Measurements from ENCODE around the gene RREB1.

The RREB1 gene

GRCh38 chr6:7195339-7196018 is 87.7 kb downstream of the RREB1 start:
- H3K4me3 ChIP-seq (ENCODE audit: control insufficient read depth, low read depth, low read length) = no peak overlapping the region
- no peak for DNase-seq (ENCODE audit: low read depth)
- no peak for TF ChIP-seq CTCF (IDR thresholded peaks at IDR 0.05; ENCODE audit: control insufficient read depth, insufficient read depth, low read depth, low read length, missing control alignments)

GRCh38 chr6:7196019-7196402 is 88.2 kb downstream of the RREB1 start:
- TF ChIP-seq CTCF (IDR thresholded peaks at IDR 0.05; ENCODE audit: control insufficient read depth, insufficient read depth, low read depth, low read length, missing control alignments) = no peak
- H3K4me3 ChIP-seq (ENCODE audit: control insufficient read depth, low read depth, low read length) = no peak overlapping the region
- no peak for DNase-seq (ENCODE audit: low read depth)

- no peak overlapping the region for H3K4me3 ChIP-seq (ENCODE audit: control insufficient read depth, low read depth, low read length)
- TF ChIP-seq CTCF (IDR thresholded peaks at IDR 0.05; ENCODE audit: control insufficient read depth, insufficient read depth, low read depth, low read length, missing control alignments) = no peak
- no peak for DNase-seq (ENCODE audit: low read depth)
These were observed 89.0 kb downstream of the RREB1 start for GRCh38 chr6:7196685-7197283.

GRCh38 chr6:7197747-7198146 is 90.0 kb downstream of the RREB1 start:
- no peak for DNase-seq (ENCODE audit: low read depth)
- TF ChIP-seq CTCF (IDR thresholded peaks at IDR 0.05; ENCODE audit: control insufficient read depth, insufficient read depth, low read depth, low read length, missing control alignments) = no peak
- no peak overlapping the region for H3K4me3 ChIP-seq (ENCODE audit: control insufficient read depth, low read depth, low read length)

GRCh38 chr6:7198833-7199800 is 91.4 kb downstream of the RREB1 start:
- DNase-seq (ENCODE audit: low read depth) = no peak
- H3K4me3 ChIP-seq (ENCODE audit: control insufficient read depth, low read depth, low read length) = no peak overlapping the region
- no peak for TF ChIP-seq CTCF (IDR thresholded peaks at IDR 0.05; ENCODE audit: control insufficient read depth, insufficient read depth, low read depth, low read length, missing control alignments)

- H3K4me3 ChIP-seq (ENCODE audit: control insufficient read depth, low read depth, low read length) = no peak overlapping the region
- no peak for TF ChIP-seq CTCF (IDR thresholded peaks at IDR 0.05; ENCODE audit: control insufficient read depth, insufficient read depth, low read depth, low read length, missing control alignments)
- DNase-seq (ENCODE audit: low read depth) = no peak
These were observed 93.1 kb downstream of the RREB1 start for GRCh38 chr6:7200598-7201443.

Data from AG09309 (cell line).